Medulla oblongata (tissue), 1 donor: ENCODE results near the gene TESK2.
"Not testable (repeated sequence)": the region's sequence is repeated elsewhere in the genome, so short reads cannot be mapped to it uniquely, and the experiment has no call there.

ENCODE experiments used
- DNase-seq: peaks from one replicate; pipeline ENCODE4 v3.0.0-alpha.2; 2015; ENCODE audit errors: extremely low spot score

The TESK2 gene, protein sequence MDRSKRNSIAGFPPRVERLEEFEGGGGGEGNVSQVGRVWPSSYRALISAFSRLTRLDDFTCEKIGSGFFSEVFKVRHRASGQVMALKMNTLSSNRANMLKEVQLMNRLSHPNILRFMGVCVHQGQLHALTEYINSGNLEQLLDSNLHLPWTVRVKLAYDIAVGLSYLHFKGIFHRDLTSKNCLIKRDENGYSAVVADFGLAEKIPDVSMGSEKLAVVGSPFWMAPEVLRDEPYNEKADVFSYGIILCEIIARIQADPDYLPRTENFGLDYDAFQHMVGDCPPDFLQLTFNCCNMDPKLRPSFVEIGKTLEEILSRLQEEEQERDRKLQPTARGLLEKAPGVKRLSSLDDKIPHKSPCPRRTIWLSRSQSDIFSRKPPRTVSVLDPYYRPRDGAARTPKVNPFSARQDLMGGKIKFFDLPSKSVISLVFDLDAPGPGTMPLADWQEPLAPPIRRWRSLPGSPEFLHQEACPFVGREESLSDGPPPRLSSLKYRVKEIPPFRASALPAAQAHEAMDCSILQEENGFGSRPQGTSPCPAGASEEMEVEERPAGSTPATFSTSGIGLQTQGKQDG

DNA sequence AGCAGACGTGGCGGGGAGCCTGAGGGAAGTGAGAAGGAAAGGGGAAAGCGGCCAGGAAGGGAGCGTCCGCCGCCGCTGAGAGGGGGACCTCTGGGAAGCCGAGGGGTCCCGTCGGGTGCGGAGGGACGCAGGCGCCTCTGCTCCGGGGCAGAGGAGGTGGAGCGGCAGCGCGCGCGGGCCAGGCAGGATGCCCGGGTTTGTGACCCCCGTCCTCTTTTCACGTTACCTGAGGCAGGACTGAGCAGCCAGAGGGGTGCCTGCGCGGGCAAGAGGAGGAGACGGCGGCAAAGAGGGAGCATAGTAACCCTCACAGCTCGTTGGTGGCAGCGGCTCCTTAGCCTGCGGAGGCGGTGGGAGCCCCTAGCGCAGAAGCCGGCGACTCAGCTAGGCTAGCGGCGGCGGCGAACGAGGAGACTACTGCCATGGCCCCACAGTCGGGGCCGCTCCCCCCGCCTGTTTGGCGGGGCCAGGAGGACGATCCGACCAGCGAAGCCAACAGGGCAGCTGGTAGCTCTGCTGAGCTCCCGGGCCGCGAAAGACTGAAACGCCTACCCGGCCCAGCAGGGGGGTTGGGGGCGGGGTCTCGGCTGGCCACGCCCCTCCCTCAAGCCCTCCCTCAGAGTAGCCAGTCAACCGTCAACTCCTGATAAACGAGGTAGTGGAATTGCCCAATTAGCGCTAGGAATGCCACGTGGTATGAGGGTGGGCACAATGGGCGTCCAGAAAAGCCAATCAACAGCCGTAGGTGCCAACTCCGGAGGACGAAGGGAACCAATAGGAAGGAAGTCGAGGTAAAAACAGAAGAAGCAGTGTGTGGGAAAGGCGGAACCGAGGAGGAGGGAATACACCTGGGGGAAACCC lies at the start of gene TESK2:
Gene TESK2 (minus strand): TSS at position 538 of the 861 bp plus-strand sequence. CDS start 33,378 bp downstream, outside the sequence.
- peak; percentile 100 for DNase-seq

DNA sequence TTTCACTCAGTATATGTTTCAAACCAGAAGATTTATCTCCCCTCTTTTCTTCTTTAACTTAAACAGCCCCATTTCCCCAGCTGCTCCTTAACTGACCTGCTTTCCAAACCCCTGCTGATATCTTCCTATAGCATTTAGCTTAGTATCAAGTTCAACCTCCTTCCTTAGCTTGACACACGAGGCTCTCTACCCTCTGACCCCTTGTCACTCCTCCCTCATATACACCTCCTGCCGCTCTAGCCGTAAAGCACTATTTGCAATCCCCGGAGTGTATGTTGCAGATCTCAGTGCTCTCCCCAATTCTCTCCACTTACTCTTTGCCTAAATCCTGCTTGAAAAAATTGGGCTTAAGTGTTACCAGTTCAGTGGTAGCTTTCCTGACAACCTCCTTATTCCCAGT lies 45.9 kb upstream of the TESK2 start:
- no peak for DNase-seq

- DNase-seq: no peak
Measured at GRCh38 chr1:45535988-45536766, 45.2 kb upstream of the TESK2 start.

- no peak for DNase-seq
Measured at GRCh38 chr1:45531873-45532272, 40.9 kb upstream of the TESK2 start.

- DNase-seq: no peak
Measured at GRCh38 chr1:45530632-45531135, 39.7 kb upstream of the TESK2 start.

- DNase-seq: no peak
Measured at GRCh38 chr1:45526135-45526644, 35.2 kb upstream of the TESK2 start.

DNA sequence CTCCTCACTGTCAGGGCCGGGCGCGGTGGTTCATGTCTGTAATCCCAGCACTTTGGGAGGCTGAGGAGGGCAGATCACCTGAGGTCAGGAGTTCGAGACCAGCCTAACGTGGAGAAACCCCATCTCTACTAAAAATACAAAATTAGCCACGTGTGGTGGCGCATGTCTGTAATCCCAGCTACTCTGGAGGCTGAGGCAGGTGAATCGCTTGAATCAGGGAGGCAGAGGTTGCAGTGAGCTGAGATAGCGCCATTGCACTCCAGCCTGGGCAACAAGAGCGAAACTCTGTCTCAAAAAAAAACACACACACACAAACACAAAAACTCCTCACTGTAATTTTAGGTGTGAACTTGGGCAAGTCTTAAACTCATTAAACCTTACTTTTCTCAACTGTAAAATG lies 33.0 kb upstream of the TESK2 start:
- DNase-seq: not testable (repeated sequence)

GRCh38 chr1:45523516-45523915 lies 32.6 kb upstream of the TESK2 start:
- not testable (repeated sequence) for DNase-seq

DNA sequence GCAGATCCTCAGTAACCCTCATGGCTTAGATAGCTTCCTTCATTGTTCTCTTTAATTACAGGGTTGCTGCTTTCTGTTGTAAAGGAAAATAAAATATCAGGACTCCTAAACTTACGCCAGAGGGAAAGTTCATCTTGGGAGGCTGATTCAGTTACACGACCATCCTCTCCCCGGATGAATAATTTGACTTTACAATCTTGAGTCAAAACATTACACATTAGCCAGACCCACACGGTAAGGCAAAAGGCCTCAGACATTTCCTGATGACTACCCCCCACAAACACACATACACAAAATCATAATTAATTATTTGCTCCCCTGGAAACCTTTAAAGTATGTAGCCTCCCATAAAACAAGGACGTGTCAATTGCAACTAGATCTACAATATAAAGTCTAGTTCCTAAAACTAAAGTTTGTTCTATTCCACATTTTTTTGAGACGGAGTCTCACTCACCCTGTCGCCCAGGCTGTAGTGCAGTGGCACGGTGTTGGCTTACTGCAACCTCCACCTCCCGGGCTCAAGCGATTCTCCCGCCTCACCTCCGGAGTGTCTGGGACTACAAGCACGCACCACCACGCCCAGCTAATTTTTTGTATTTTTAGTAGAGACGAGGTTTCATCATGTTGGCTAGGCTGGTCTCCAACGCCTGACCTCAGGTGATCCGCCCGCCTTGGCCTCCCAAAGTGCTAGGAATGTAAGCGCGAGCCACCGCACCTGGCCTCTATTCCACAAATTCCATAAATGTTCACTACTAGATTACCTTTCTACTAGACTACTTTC lies 31.6 kb upstream of the TESK2 start:
- no peak for DNase-seq

- peak; percentile 99 for DNase-seq
Measured at GRCh38 chr1:45521413-45522323, 30.7 kb upstream of the TESK2 start, which contains the start of gene PRDX1. TSS of gene PRDX1 (minus strand) at chr1:45521884. CDS start at chr1:45519043, 2,841 bp downstream.

DNA sequence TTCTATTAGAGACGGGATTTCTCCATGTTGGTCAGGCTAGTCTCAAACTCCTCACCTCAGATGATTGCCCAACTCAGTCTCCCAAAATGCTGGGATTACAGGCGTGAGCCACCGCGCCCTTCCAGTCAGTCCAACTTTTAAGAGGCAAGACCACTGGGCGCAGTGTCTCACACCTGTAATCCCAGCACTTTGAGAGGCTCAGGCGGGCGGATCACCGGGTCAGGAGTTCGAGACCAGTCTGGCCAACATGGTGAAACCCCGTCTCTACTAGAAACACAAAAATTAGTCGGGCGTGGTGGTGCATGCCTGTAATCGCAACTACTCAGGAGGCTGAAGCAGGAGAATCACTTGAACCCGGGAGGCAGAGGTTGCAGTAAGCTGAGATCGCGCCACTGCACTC lies 28.8 kb upstream of the TESK2 start:
- DNase-seq: not testable (repeated sequence)

DNA sequence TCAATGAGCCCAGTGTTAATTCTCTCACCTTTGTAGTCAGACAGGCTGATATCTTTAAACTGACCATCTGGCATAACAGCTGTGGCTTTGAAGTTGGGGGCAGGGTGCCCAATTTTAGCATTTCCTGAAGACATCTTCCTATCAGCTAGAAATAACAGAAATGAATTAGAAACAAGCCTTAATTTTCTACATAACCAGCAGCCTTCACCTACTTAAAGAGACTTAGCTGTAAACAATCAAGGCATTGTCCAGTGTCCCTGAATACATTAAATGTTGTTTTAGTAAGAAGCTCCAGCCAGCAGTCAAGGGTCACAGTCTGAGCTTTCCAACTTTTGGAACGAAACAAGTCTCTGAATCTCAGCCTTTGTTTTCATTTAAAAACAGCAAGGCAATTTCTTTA lies 27.9 kb upstream of the TESK2 start:
- peak; percentile 82 for DNase-seq

GRCh38 chr1:45518366-45518765 lies 27.4 kb upstream of the TESK2 start:
- DNase-seq: not testable (repeated sequence)

DNA sequence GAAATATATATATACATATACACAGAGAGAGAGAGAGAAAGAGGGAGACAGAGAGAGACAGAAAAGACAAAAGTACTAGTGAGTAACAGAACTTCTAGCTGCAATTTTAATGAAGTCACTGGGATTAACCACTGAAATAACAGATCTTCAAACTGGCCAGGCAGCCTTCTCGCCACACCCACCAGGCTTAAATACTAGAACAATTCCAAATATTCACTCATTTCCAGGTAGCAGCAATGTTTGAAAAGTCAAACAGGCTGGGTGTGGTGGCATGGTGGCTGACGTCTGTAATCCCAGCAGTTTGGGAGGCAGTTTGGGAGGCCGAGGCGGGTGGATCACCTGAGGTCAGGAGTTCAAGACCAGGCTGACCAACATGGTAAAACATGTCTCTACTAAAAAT lies 25.5 kb upstream of the TESK2 start:
- DNase-seq: no peak

- no peak for DNase-seq
Measured at GRCh38 chr1:45516036-45516435, 25.1 kb upstream of the TESK2 start.

GRCh38 chr1:45513532-45514260 lies 22.7 kb upstream of the TESK2 start:
- not testable (repeated sequence) for DNase-seq

GRCh38 chr1:45512641-45513054 lies 21.7 kb upstream of the TESK2 start:
- DNase-seq: peak; percentile 74

DNA sequence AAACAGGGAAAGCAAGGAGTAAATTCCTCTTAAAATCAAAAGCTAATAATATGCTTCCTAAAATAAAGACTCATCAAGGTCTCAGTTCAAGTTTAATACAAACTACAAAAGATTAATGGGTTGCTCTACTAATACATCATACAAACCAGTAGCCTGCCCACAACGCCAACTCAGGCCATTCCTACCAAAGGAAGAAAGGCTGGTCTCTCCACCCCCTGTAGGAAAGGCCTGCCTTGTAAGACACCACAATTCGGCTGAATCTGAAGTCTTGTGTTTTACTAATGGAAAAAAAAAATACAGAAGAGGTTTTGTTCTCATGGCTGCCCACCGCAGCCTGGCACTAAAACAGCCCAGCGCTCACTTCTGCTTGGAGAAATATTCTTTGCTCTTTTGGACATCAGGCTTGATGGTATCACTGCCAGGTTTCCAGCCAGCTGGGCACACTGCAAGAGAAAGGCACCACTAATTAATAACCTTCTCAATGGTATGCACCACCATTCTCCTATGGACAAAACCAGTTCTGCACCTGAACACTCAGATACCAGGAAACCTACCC lies 20.1 kb upstream of the TESK2 start:
- peak; percentile 75 for DNase-seq
